Esophagus squamous epithelium (tissue), 5 donors: ENCODE data around the gene IL2. TPM values are rescaled to one million over a fixed set of nuclear protein-coding genes. Genes with fewer than 3 reads are reported as not detected.

ENCODE experiments used
- DNase-seq: peaks from one replicate; lab custom pipeline; 2025; lab: John Stamatoyannopoulos, UW
- H3K27ac ChIP-seq, 4 donors: fragments of 200-600 bp; sonication (generic); one replicate each; pipeline ENCODE4 v1.5.1; 2016 to 2019; ENCODE audit warnings: mild to moderate bottlenecking in 1 of 4
- H3K27me3 ChIP-seq, 4 donors: fragments of 200-600 bp; sonication (generic); 1 replicate in 3 of 4; 2 replicates in 1 of 4; pipeline versions ENCODE4 v1.5.1 to v1.6.0; 2017 to 2021; ENCODE audit warnings: antibody characterized with exemption in 1 of 4
- H3K36me3 ChIP-seq, 3 donors: fragments of 200-600 bp; sonication (generic); one replicate each; pipeline ENCODE4 v1.5.1; 2016 to 2019
- H3K4me1 ChIP-seq, 3 donors: fragments of 200-600 bp; sonication (generic); one replicate each; pipeline ENCODE4 v1.5.1; 2017 to 2019
- H3K4me3 ChIP-seq, 4 donors: fragments of 200-600 bp; sonication (generic); 1 replicate in 3 of 4; 2 replicates in 1 of 4; pipeline ENCODE4 v1.5.1; 2016 to 2019; ENCODE audit warnings: mild to moderate bottlenecking in 2 of 4, moderate library complexity in 1 of 4
- H3K9me3 ChIP-seq, 3 donors: fragments of 200-600 bp; sonication (generic); one replicate each; pipeline ENCODE4 v1.5.1; 2016 to 2019
- POLR2A ChIP-seq, 4 donors: fragments of 450-650 bp; IDR thresholded peaks; one replicate each; pipeline ENCODE4 v1.6.1; 2017; ENCODE audit warnings: antibody characterized with exemption in 4 of 4, mild to moderate bottlenecking in 4 of 4, moderate library complexity in 3 of 4
- WGBS, 2 donors: methylation state at CpG; one replicate each; pipeline ENCODE4 v1.1.5; 2018; 5-methylcytosine and 5-hydroxymethylcytosine counted together
- intact Hi-C: fragments of 100-400 bp; cut with DNase I; formaldehyde crosslinking; loops from one replicate; pipeline ENCODE4 v1.15.0; 2022
- total RNA-seq, 4 donors: library from RNA; depleted of rRNA; stranded (reverse); fragments of >200 nt; gene quantifications; one replicate each; pipeline ENCODE4 v1.1.0, GENCODE V29; 2016
- TF ChIP-seq, protein P1 (sequence below), 6 experiments: fragments of 450-650 bp in 4 of 6; fragments of 200-600 bp in 2 of 6; sonication (generic) in 2 of 6; IDR thresholded peaks; one replicate each; pipeline ENCODE4 v1.5.1; 2016 to 2019; ENCODE audit warnings: antibody characterized with exemption in 6 of 6, mild to moderate bottlenecking in 4 of 6, moderate library complexity in 4 of 6
- donor health status: DM: yes; HTN: yes; CAD: no.

The IL2 gene
- total RNA-seq, 4 donors from 2014 or later: not detected

DNA sequence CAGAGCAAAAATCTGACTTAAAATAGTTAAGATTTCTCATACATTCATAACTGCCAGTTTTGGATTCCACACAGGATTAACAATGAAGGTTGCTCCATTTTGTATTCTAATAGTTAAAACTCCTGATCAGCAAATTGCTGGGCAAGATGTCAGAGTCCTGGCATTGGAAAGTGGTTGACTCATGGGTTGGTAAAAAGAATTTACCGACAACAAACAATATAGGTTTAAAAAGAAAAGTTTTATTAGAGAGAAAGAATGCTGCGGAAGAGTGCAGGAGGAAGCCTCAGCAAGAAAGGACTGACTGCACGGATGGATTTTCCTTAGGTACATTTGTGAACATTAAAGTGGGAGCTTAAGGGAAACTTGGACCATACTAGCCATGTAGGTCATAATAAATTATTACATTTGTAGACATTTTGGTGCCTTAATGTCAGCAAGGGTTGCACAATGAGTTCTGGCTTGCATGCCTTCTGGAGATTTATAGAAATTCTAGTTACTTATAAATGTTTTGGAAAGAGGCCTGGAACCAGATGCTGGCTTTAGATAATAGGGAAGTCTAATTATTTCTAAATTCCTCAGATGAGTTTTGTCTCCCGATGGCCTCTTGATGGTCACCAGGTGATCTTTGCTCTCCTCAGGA lies 25.4 kb upstream of the IL2 start:
- DNase-seq: no peak
- H3K27me3 ChIP-seq: no peaks in the 10 kb centered on the region
- TF ChIP-seq POLR2A (IDR thresholded peaks at IDR 0.05): no peak
- TF ChIP-seq, protein P1, sequence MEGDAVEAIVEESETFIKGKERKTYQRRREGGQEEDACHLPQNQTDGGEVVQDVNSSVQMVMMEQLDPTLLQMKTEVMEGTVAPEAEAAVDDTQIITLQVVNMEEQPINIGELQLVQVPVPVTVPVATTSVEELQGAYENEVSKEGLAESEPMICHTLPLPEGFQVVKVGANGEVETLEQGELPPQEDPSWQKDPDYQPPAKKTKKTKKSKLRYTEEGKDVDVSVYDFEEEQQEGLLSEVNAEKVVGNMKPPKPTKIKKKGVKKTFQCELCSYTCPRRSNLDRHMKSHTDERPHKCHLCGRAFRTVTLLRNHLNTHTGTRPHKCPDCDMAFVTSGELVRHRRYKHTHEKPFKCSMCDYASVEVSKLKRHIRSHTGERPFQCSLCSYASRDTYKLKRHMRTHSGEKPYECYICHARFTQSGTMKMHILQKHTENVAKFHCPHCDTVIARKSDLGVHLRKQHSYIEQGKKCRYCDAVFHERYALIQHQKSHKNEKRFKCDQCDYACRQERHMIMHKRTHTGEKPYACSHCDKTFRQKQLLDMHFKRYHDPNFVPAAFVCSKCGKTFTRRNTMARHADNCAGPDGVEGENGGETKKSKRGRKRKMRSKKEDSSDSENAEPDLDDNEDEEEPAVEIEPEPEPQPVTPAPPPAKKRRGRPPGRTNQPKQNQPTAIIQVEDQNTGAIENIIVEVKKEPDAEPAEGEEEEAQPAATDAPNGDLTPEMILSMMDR (IDR thresholded peaks at IDR 0.05): no peak
- intact Hi-C loops: no loop called here
- H3K4me1 ChIP-seq: no peaks in the 10 kb centered on the region
- H3K27ac ChIP-seq: no peak overlapping the region
- no peaks in the 10 kb centered on the region for H3K9me3 ChIP-seq
- WGBS, 2 donors: 69 to 83% methylated on average over 4 of the region's 4 CpGs
- no peaks in the 10 kb centered on the region for H3K36me3 ChIP-seq
- H3K4me3 ChIP-seq: no peak overlapping the region

DNA sequence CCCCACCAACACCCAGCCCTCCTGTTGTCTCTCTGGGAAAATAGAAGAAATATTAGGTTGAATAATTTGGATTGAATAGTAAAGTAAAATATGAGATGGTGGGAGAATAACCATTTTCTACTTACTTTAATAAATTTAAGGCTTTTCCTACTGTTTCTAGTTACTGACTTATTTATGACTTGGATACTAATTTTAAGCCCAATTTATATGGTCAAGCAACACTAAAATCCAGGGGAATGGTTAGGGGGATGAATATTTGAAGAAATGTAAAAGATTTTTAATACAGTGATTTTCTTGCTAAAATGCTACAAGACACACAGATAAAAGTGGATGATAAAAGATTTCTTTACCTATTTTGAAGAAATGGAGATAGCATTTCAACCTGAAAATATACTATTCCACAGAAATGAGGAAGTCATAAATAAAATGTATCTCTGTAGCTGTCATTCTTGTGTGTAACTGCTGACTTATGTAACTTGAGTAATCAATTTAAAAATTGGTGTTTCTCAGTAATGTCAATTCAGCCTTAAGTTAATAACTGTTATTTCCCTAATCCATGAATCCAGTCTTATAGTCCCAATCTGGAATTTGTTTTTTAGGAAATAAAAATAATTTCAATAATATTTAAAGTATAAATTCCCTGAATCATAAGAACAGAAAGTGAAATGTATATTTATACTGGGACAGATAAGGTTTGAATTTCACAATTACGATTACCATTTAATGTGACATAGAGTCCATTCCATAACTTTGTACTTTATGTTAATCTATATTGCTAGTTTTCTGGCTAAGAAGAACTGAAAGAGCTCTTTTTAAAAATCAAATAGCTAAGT lies 24.3 kb upstream of the IL2 start:
- no peaks in the 10 kb centered on the region for H3K36me3 ChIP-seq
- intact Hi-C loops: no loop called here
- no peak for DNase-seq
- TF ChIP-seq, protein P1 (IDR thresholded peaks at IDR 0.05): no peak
- no peak for TF ChIP-seq POLR2A (IDR thresholded peaks at IDR 0.05)
- no peak overlapping the region for H3K27ac ChIP-seq
- no peaks in the 10 kb centered on the region for H3K27me3 ChIP-seq
- no peaks in the 10 kb centered on the region for H3K9me3 ChIP-seq
- no peaks in the 10 kb centered on the region for H3K4me1 ChIP-seq
- H3K4me3 ChIP-seq: no peak overlapping the region
- WGBS, 2 donors: 82 to 92% methylated on average over 1 of the region's 1 CpG

DNA sequence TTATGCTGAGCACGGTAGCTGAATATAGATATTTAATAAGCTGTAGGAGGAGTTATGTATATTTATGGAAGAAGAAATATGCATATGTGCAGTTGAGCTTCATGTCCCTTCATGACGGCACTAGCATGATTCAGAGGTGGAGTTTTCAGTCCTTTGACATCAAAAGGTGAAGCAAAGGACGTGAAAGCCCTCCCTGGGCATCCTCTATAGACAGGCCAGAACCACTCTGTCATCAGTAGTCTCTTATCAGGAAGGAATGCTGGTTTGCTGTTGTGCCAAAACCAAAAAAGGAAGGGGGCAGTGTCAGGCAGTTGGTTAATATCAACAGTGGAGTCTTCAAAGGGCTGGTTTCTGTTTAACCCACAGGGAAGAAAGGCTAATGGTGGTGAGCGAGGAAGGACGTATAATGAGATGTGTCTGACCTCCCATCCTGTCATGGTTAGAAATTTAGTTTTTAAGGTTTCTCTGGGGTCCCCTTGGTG lies 23.5 kb upstream of the IL2 start:
- Histone ChIP-seq H3K4me3 (no peak overlapping the region), H3K27me3 (no peaks in the 10 kb centered on the region), H3K9me3 (no peaks in the 10 kb centered on the region), H3K36me3 (no peaks in the 10 kb centered on the region), H3K27ac (no peak overlapping the region), H3K4me1 (no peaks in the 10 kb centered on the region)
- TF ChIP-seq, protein P1 (IDR thresholded peaks at IDR 0.05): no peak
- no peak for TF ChIP-seq POLR2A (IDR thresholded peaks at IDR 0.05)
- 24 to 25% methylated on average over 5 of the region's 5 CpGs for WGBS, 2 donors
- no peak for DNase-seq
- intact Hi-C loops: no loop called here

DNA sequence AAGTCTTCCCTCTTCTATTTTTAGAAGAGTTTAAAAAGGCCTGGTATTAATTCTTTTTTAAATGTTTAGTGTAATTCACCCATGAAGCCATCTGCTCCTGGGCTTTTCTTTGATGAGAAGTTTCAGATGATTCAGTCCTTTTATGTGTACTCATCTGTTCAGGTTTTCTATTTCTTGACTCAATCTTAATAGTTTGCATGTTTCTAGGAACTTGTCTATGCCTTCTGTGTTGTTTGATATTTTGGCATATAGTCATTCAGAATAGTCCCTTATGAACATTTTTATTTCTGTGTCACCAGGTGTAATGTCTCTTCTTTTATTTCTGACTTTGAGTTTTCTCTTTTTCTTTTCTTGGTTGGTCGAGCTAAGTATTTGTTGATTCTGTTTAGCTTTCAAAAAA lies 20.2 kb upstream of the IL2 start:
- intact Hi-C loops: no loop called here
- DNase-seq: no peak
- Histone ChIP-seq H3K9me3 (no peaks in the 10 kb centered on the region), H3K4me3 (no peak overlapping the region), H3K27ac (no peak overlapping the region), H3K36me3 (no peaks in the 10 kb centered on the region), H3K27me3 (no peaks in the 10 kb centered on the region), H3K4me1 (no peaks in the 10 kb centered on the region)
- WGBS, 2 donors: 74 to 81% methylated on average over 1 of the region's 1 CpG
- TF ChIP-seq, protein P1 (IDR thresholded peaks at IDR 0.05): no peak
- no peak for TF ChIP-seq POLR2A (IDR thresholded peaks at IDR 0.05)

DNA sequence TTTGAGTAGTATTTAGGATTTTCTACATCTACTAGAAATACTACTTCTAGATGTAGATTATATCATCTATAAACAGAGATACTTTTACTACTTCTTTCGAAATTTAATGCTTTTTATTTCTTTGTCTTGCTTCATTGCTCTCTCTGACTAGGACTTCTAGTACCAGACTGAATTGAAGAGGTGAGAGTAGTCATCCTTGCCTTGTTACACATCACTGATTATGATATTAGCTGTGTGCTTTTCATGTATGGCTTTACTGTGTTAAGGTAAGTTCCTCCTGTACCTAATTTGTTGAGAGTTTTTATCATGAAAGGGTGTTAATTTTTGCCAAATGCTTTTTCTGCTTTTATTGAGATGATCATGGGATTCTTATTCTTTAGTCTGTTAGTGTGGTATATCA lies 19.6 kb upstream of the IL2 start:
- Histone ChIP-seq H3K4me3 (no peak overlapping the region), H3K27me3 (no peaks in the 10 kb centered on the region), H3K4me1 (no peaks in the 10 kb centered on the region), H3K9me3 (no peaks in the 10 kb centered on the region), H3K27ac (no peak overlapping the region), H3K36me3 (no peaks in the 10 kb centered on the region)
- intact Hi-C loops: no loop called here
- TF ChIP-seq, protein P1 (IDR thresholded peaks at IDR 0.05): no peak
- no peak for TF ChIP-seq POLR2A (IDR thresholded peaks at IDR 0.05)
- WGBS, 2 donors: 38 to 52% methylated on average over 1 of the region's 1 CpG
- no peak for DNase-seq
